HG02852 (cell line): ENCODE data around the gene MCHR1.
"Not testable (repeated sequence)": the region's sequence is repeated elsewhere in the genome, so short reads cannot be mapped to it uniquely, and the experiment has no call there.

Source experiments
- ATAC-seq: cut with Tn5 transposase; IDR thresholded peaks from one replicate; pipeline ENCODE4 v1.9.1; 2021; ENCODE audit warnings: mild to moderate bottlenecking, moderate library complexity; ENCODE audit not compliant: unreplicated experiment

The MCHR1 gene

DNA sequence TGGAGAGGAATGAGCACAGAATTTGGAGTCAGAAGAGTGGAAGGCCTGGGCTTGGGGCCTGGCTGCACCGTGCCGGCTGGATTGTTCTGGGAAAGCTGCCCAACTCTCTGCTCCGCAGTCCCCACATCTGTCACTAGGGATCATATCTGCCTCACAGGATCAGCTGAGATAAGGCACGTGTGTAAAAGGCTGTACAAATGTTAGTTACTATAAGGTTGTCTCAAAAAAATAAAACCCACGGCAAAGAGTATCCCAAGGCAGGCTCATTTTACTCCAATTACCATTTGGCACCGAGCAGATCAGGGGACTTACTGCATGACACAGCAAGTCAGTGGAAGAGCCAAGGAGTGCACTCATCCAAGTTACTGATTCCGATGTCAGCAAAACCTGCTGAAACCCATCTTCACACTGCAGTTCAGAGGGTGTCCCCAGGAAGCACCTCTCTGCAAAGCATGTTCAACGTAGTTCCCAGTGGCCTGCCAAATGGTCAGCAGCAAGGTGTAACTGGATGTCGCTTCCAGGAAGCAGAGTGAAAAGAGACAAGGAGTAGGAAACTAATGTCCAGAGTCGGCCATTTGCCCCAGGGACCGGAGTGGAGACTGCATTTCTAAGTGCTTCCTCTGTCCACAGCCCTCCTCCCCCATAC, 24.6 kb upstream of the MCHR1 start:
- ATAC-seq, result no peak

DNA sequence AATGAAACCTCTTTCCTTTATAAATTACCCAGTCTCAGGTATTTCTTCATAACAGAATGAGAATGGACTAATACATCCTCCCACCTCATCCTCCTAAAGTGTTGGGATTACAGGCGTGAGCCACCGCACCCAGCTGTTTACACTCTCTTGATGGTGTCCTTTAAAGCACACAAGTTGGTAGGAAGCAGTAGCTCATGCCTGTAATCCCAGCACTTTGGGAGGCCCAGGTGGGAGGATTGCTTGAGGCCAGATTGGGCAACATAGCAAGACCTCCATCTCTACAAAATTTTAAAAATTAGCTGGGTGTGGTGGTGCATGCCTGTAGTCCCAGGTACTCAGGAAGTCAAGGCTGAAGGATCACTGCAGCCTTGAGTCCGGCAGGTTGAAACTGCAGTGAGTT, 23.3 kb upstream of the MCHR1 start:
- ATAC-seq, result not testable (repeated sequence)

DNA sequence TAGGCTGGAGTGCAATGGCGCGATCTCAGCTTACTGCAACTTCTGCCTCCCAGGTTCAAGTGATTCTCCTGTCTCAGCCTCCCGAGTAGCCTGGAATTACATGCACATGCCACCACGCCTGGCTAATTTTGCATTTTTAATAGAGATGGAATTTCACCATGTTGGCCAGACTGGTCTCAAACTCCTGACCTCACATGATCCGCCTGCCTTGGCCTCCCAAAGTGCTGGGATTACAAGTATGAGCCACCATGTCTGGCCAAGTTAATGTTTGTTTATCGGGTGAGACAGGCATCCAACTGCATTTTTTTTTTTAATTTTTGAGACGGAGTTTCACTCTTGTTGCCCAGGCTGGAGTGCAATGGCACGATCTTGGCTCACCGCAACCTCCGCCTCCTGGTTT, 22.6 kb upstream of the MCHR1 start:
- ATAC-seq, result not testable (repeated sequence)

DNA sequence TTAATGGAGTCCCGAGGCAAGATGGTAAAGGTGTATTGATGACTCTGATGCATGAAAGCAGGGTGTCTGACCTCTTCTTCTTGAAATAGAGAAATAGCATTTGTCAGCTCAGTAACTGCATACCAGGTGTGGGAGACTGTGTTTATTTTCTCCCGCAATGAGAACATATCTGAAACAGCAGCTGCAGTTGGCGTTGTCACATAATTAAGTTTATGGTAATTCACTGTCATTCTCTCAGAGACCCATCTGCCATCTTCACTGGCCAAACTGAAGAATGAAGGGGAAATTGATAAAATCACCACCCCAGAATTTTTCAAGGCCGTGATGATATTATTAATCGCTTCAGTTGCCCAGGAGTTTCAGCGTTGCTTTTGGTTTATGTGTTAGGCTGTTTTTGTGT, 20.1 kb upstream of the MCHR1 start:
- ATAC-seq, result no peak

DNA sequence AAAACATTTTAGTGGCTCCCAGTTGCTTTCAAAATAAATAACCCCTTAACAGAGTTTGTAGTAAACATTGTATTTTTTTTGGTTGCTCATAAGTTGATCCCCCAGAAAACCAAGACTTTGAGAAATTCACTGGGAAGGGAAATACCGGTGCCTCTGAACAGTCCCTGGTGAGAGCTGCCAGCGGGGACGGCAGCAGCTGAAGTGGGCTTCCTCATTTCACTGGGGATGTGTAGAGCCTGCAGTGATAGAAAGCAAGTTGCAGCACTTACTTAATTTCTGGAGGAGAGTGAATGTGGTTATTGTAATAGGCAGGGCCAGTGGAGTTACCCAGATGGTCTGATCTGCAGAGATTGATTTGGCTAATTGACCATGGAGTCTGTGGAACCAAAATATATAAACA, 18.6 kb upstream of the MCHR1 start:
- no peak for ATAC-seq

GRCh38 chr22:40661671-40662070, 17.6 kb upstream of the MCHR1 start:
- no peak for ATAC-seq

- no peak for ATAC-seq
Observed at GRCh38 chr22:40665312-40665711, 14.0 kb upstream of the MCHR1 start.

DNA sequence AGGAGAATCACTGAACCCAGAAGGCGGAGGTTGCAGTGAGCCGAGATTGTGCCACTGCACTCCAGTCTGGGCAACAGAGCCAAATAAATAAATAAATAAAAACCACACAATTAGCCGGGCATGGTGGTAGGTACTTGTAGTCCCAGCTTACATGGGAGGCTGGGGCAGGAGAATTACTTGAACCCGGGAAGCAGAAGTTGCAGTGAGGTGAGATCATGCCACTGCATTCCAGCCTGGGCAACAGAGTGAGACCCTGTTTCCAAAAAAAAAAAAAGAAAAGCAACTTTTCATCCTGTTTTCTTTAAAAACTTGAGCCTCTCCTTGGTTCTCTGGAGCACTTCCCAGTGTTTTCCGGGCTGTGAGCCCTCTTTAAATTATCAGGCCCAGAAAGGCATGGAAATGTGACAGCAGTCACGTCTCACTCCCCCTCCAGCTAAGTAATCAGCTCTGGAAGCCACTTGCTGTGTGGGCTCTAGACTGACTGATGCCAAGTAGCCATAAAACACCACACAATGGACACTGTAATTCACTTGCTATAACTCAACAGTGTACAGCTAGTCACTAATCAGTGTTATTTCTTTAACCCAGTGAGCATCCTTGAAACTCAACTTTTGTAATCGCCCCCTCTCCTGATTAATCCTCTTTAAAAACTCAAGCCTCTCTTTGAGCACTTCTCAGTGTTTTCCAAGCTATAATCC, 13.0 kb upstream of the MCHR1 start:
- ATAC-seq, result no peak

- no peak for ATAC-seq
Observed at GRCh38 chr22:40668611-40669411, 10.5 kb upstream of the MCHR1 start.

GRCh38 chr22:40670058-40670457, 9.2 kb upstream of the MCHR1 start:
- ATAC-seq, result no peak

DNA sequence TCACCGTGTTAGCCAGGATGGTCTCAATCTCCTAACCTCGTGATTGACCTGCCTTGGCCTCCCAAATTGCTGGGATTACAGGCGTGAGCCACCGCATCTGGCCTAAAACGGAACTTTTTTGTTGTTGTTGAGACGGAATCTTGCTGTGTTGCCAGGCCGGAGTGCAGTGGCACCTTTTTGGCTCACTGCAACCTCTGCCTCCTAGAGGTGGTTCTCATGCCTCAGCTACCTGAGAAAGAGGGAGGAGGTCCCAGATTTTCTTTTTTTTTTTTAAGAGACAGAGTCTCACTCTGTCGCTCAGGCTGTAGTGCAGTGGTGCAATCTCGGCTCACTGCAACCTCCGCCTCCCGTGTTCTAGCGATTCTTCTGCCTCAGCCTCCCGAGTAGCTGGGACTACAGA, 7.9 kb upstream of the MCHR1 start:
- ATAC-seq, result no peak

- ATAC-seq, result no peak
Observed at GRCh38 chr22:40671796-40672360, 7.4 kb upstream of the MCHR1 start.

DNA sequence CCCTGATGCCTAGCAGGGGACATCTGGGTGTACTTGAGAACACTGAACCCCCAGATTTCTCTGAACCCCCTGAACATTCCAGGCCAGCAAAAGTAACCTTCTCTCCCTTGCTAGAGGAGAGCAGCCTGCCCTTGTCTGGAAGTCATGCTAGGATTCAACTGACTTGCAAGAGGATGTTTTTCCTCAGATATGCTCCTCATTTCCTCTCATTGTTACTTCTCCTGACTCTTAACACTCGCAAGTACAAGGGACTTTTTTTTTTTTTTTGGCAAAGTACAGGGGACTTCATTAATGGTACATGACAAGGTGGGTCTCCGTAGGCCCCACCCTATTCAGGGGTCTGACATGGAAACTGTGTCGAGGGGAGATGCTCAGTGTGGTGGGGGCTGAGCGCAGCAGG, 6.3 kb upstream of the MCHR1 start:
- no peak for ATAC-seq

GRCh38 chr22:40674274-40674673, 5.0 kb upstream of the MCHR1 start:
- ATAC-seq, result no peak

GRCh38 chr22:40676166-40676565, 3.1 kb upstream of the MCHR1 start:
- ATAC-seq, result not testable (repeated sequence)

GRCh38 chr22:40676644-40677043, 2.6 kb upstream of the MCHR1 start:
- ATAC-seq, result no peak

DNA sequence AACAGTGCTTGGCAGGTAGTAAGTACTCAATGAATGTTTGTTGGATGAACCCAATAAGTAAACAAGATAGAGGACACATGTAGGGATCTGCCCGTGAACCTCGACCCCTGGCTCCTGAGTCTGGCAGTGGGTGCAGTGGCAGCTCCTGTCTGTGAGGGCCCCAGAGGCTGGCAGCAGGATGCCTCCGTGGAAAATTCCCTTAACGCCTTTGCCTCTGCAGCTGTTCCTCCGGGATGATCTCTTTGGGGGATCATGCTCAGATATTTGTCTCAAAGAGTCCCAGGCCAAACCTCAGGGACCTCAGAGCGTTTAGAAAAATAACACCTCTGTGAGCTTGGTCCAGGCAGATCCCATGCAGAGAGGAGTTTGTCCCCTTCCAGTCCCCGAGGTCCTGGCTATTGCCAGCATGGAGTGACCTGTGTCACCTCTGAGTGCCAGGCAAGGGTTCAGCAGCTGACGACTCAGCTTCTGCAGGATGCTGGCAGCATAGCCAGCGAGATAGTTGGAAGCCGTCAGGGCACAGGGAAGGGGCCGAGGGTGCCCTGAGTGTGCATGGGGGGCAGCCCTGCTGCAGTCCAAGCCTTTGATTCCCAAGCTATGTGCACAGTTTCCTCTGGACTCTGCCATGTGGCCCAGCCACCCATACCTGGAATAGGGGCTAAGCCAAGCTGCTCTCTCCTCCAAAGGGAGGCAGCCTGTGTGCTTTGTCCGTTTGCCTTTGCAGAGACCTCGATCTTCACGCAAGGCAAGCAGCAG, 613 bp upstream of the MCHR1 start:
- ATAC-seq, result no peak

DNA sequence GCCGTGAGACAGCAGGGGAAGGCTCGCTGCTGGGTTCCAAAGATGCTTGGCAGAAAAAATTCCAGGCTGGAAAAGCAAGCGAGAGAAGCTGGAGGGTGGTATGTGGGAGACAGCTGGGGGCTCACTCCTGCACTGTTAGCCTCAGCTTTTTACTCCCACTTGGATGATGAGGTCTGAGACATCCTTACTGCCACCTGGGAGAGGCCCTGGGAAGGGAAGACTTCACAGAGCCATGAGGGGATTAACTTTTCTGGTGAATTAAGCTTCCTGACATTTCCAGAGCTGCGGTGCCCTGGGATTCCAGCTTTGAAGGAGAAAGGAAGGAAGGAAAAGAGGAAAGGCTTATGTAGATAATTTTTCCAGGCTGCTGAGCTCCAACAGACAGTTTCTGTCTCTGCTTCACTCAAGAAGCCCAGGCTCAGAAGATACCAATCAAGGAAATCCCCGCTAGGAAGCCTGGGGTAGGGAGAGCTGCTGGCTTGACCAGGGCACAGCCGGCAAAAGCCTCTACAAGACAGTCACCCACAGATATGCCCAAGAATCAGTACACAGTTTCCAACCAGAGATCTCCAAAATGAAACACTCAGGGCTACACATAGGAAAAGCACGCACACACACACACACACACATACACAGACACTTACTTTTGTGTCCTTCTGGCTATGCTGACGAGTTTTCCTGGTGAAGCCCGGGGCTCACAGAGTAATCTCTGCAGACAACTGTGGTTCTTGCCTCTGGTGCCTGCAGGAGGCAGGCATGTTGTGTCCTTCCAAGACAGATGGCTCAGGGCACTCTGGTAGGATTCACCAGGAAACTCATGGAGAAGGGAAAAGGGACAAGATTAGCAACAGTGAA, 907 bp downstream of the MCHR1 start:
- ATAC-seq, result no peak

GRCh38 chr22:40680819-40681183, 1.5 kb downstream of the MCHR1 start:
- ATAC-seq, result no peak

DNA sequence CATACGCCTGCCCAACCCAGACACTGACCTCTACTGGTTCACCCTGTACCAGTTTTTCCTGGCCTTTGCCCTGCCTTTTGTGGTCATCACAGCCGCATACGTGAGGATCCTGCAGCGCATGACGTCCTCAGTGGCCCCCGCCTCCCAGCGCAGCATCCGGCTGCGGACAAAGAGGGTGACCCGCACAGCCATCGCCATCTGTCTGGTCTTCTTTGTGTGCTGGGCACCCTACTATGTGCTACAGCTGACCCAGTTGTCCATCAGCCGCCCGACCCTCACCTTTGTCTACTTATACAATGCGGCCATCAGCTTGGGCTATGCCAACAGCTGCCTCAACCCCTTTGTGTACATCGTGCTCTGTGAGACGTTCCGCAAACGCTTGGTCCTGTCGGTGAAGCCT, 2.2 kb downstream of the MCHR1 start:
- no peak for ATAC-seq
